Esophagus (tissue), 2 donors: ENCODE measurements around the gene SLC16A8. TPM values are rescaled to one million over a fixed set of nuclear protein-coding genes. Genes with fewer than 3 reads are reported as not detected.

ENCODE experiments used
- H3K27ac ChIP-seq, 2 donors: one replicate each; pipeline ENCODE4 v1.5.1; 2013; ENCODE audit warnings: low read depth in 2 of 2, mild to moderate bottlenecking in 2 of 2, inconsistent platforms in 1 of 2, low read length in 1 of 2, moderate library complexity in 1 of 2
- H3K27me3 ChIP-seq, 2 donors: one replicate each; pipeline ENCODE4 v1.6.1; 2013; ENCODE audit warnings: low read length in 2 of 2, control low read depth in 1 of 2, mild to moderate bottlenecking in 1 of 2; ENCODE audit not compliant: insufficient read depth in 2 of 2, control insufficient read depth in 1 of 2
- H3K36me3 ChIP-seq, 2 donors: one replicate each; pipeline ENCODE4 v1.6.1; 2013; ENCODE audit warnings: low read length in 1 of 2; ENCODE audit not compliant: control insufficient read depth in 2 of 2, insufficient read depth in 2 of 2
- H3K4me1 ChIP-seq, 2 donors: one replicate each; pipeline ENCODE4 v1.6.1; 2013; ENCODE audit warnings: low read length in 1 of 2; ENCODE audit not compliant: control insufficient read depth in 2 of 2, insufficient read depth in 2 of 2
- H3K4me3 ChIP-seq, 2 donors: one replicate each; pipeline ENCODE4 v1.5.1; 2013; ENCODE audit warnings: low read length in 2 of 2, mild to moderate bottlenecking in 2 of 2, low read depth in 1 of 2, moderate library complexity in 1 of 2
- H3K9me3 ChIP-seq, 2 donors: one replicate each; pipeline ENCODE4 v1.6.1; 2013; ENCODE audit warnings: mild to moderate bottlenecking in 2 of 2, low read depth in 1 of 2, low read length in 1 of 2, moderate library complexity in 1 of 2; ENCODE audit not compliant: control insufficient read depth in 2 of 2, insufficient read depth in 1 of 2
- WGBS, 2 donors: extraction: QIAGEN DNeasy Blood & Tissue Kit; methylation state at CpG; one replicate each; pipeline ENCODE4 v1.1.7; 2013; 5-methylcytosine and 5-hydroxymethylcytosine counted together
- polyA plus RNA-seq, 2 donors: library from polyadenylated mRNA; stranded (reverse); fragments of 200-250 nt; gene quantifications; one replicate each; pipeline ENCODE4 v1.2.3, GENCODE V29; 2013
- donor health status: healthy with polysubstance abuse.
- donor health status: Bipolar disorder and iron deficiency.

SLC16A8 gene
- polyA plus RNA-seq, 2 donors: 0.25 to 0.41 TPM

DNA sequence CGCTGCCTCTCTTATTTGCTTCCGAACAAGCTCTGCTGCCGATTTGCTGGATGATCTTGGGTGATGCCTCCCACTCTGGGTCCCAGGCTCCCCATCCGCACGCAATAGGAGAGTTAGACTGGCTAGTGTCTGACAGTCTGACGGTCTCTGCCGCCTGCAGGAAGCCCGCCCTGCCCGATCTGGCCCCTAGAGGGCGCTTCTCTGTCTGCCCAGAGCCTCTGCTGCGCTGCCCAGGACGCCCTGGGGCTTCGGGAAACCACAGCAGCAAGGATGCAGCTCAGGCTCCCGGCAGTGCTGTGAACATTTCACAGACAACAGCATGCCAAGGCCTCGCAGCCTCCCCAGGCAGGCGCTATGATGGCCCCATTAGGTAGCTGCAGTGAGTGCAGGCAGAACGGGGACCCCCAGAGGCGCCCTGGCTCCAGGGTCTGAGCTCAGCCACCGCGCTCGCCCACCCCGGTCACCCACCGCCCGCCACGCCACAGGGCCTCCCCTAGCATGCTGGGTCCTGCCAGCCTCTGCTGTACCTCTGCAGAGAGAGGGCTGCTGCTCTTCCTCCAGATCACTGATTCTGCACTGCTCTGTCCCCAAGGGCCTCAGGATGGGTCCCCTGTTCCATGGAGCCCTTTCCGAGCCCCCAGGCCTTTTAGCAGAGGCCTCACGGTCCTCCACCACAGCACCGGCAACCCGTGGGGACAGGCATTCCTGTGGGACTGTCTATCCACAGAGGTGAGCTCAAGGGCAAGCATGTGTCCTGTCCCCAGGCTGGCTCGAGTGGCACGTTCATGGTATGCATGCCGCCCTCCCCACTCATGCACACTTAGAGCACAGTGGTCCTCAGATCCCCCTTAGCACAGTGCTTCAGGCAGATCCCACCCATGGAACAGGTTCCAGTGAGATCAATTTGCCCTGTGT lies 30.8 kb upstream of the SLC16A8 start:
- H3K4me1 ChIP-seq: peaks cover 6 to 10% of the 10 kb centered on the region in 2 donors
- no peak overlapping the region for H3K4me3 ChIP-seq
- no peaks in the 10 kb centered on the region for H3K36me3 ChIP-seq
- H3K9me3 ChIP-seq: no peaks in the 10 kb centered on the region
- H3K27ac ChIP-seq: no peak overlapping the region
- H3K27me3 ChIP-seq: no peaks in the 10 kb centered on the region
- 53 to 54% methylated on average over 32 of the region's 32 CpGs for WGBS, 2 donors

DNA sequence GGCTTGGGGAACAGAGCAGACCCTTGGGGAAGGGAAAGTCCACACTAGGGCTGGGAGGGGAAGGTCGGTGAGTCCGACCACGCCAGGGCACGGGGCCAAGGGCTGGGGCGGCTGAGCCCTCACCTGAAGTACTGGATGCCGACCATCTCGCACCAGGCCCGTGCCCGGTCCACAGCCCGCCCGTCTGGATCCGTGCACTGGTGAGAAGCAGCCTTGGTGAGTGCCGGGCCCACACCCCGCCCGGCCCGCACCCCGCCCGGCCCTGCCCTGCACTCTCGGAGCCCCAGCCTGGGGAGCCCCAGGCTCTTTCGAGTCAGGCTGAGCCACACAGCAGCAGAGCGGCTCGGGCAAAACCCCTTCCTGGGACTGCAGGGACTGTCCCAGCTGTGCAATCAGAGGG lies 28.4 kb upstream of the SLC16A8 start:
- 72% methylated on average over 17 to 22 of the region's 22 CpGs for WGBS, 2 donors
- H3K4me1 ChIP-seq: peaks cover 6 to 10% of the 10 kb centered on the region in 2 donors

DNA sequence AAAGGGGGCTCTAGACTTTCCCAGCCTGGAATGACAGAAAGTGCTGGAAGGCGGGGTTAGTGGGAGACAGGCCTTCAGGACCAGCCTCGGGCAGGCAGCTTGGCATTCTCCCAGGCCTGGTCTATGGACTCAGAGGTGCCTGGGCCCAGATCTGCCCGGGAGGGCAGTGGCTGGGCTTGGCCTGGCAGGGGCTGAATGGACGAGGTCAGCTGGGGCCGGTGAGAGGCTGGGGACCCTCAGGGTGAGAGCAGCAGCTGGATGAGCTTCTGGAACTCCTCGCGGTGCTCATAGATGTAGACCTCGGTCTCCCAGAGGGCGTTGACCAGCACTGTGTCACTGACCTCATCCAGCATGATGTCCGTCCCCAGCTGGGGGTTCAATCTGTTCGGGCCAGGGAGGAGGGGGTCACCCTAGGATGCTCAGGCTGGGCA lies 28.0 kb upstream of the SLC16A8 start:
- WGBS, 2 donors: 76 to 85% methylated on average over 11 of the region's 11 CpGs
- H3K9me3 ChIP-seq: no peaks in the 10 kb centered on the region
- H3K4me1 ChIP-seq: peaks cover 6 to 10% of the 10 kb centered on the region in 2 donors
- no peaks in the 10 kb centered on the region for H3K27me3 ChIP-seq
- H3K27ac ChIP-seq: no peak overlapping the region
- H3K4me3 ChIP-seq: no peak overlapping the region
- no peaks in the 10 kb centered on the region for H3K36me3 ChIP-seq

More for the DNA sequence above, 28.4 kb upstream of the SLC16A8 start:
- Histone ChIP-seq H3K27ac (no peak overlapping the region), H3K27me3 (no peaks in the 10 kb centered on the region), H3K9me3 (no peaks in the 10 kb centered on the region), H3K36me3 (no peaks in the 10 kb centered on the region), H3K4me3 (no peak overlapping the region)

GRCh38 chr22:38110863-38111852 lies 27.2 kb upstream of the SLC16A8 start:
- Histone ChIP-seq H3K36me3 (no peaks in the 10 kb centered on the region), H3K9me3 (no peaks in the 10 kb centered on the region), H3K27me3 (no peaks in the 10 kb centered on the region), H3K4me1 (peaks cover 6 to 10% of the 10 kb centered on the region in 2 donors), H3K4me3 (no peak overlapping the region), H3K27ac (peak overlapping the region; percentile 38 to 63)
- 53 to 61% methylated on average over 30 of the region's 30 CpGs for WGBS, 2 donors

DNA sequence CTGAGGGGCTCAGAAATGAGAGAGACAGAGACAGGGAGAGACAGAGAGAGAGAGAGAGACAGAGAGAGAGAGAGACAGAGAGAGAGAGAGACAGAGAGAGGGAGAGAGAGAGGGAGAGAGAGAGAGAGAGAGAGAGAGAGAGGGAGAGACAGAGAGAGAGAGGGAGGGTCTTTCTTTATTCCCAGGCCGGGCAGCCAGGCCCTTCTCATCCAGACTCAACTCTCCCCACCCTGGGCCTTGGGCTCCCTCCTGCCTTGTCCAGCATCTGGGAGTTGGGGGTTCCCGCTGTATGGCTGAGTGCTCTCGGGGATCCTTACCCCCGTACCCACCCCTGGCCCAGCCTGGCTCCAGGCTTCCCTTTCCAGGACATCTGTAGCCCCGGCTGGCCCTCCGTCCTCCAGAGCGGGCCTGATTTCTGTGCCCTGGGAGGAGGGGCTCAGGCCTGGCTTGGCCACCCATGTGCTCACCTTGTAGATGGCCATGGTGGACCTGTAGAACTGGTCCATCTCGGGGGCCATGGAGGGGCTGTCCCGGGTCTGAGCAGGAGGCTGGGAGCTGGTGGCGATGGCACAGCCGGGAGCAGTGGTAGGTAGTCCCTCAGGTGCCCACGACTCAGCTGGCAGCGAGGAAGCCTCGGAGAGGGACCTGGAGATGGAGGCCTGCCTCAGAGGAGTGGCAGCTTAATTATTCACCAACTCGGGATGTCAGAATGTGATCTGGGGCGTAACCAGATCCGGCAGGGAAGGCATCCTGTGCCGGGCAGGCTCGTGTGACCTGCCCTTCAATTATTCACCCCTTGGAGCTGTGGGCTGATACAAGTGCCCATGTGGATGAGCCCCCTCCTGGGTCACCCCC lies 26.3 kb upstream of the SLC16A8 start, which contains the start of gene BAIAP2L2:
Gene BAIAP2L2 (minus strand): TSS at position 677 of the 855 bp plus-strand sequence. CDS start 159 bp downstream, at position 518.
- H3K9me3 ChIP-seq: no peaks in the 10 kb centered on the region
- peaks cover 6 to 10% of the 10 kb centered on the region in 2 donors for H3K4me1 ChIP-seq
- H3K27ac ChIP-seq: peak within 1 kb of the TSS; percentile 38 to 63
- H3K27me3 ChIP-seq: no peaks in the 10 kb centered on the region
- WGBS, 2 donors: 62 to 73% methylated on average over 19 of the region's 19 CpGs
- no peak within 1 kb of the TSS for H3K4me3 ChIP-seq
- H3K36me3 ChIP-seq: no peaks in the 10 kb centered on the region

- 89 to 91% methylated on average over 20 to 22 of the region's 22 CpGs for WGBS, 2 donors
- Histone ChIP-seq H3K27me3 (no peaks in the 10 kb centered on the region), H3K36me3 (no peaks in the 10 kb centered on the region), H3K4me1 (peaks cover 6 to 10% of the 10 kb centered on the region in 2 donors), H3K4me3 (no peak overlapping the region), H3K27ac (no peak overlapping the region), H3K9me3 (no peaks in the 10 kb centered on the region)
Observed at GRCh38 chr22:38109371-38110001, 25.5 kb upstream of the SLC16A8 start.

- H3K4me3 ChIP-seq: no peak overlapping the region
- no peaks in the 10 kb centered on the region for H3K36me3 ChIP-seq
- no peaks in the 10 kb centered on the region for H3K9me3 ChIP-seq
- WGBS, 2 donors: 77 to 87% methylated on average over 15 of the region's 15 CpGs
- no peaks in the 10 kb centered on the region for H3K27me3 ChIP-seq
- H3K4me1 ChIP-seq: peaks cover 6 to 10% of the 10 kb centered on the region in 2 donors
- H3K27ac ChIP-seq: no peak overlapping the region
Observed at GRCh38 chr22:38108561-38109319, 24.8 kb upstream of the SLC16A8 start.
